NCI-H2227 (cell line): ENCODE data around the gene SLC16A10.

ENCODE experiments used
- DNase-seq: peaks from one replicate; lab custom pipeline; 2025; ENCODE audit not compliant: unreplicated experiment; lab: John Stamatoyannopoulos, UW

SLC16A10 gene

GRCh38 chr6:111256646-111257045, 169.3 kb downstream of the SLC16A10 start:
- no peak for DNase-seq

- DNase-seq, result no peak
Observed at GRCh38 chr6:111258010-111258409, 170.7 kb downstream of the SLC16A10 start.

DNA sequence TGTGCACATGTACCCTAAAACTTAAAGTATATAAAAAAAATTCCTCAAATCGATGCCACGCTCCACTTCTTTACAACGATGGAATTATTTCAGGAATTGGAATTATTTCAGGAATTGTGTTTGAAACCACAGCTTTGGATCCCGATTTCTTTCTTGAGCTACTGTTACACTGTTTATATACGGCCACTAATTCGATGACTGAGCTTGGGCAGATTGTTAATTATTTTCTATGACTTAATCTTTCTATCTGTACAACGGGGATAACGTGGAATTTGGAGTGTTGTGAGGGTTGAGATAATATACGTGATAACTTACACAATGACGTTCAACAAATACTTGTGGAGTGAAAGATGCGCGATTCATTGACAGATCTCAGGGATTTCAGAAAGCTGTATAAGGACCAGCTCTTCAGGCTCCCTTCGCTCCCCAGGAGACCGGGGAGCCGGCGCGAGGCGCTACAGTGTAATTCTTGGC, 171.3 kb downstream of the SLC16A10 start:
- DNase-seq, result no peak

GRCh38 chr6:111259089-111259831, 172.0 kb downstream of the SLC16A10 start:
- peak; percentile 98 for DNase-seq

- no peak for DNase-seq
Observed at GRCh38 chr6:111260570-111261298, 173.4 kb downstream of the SLC16A10 start.

DNA sequence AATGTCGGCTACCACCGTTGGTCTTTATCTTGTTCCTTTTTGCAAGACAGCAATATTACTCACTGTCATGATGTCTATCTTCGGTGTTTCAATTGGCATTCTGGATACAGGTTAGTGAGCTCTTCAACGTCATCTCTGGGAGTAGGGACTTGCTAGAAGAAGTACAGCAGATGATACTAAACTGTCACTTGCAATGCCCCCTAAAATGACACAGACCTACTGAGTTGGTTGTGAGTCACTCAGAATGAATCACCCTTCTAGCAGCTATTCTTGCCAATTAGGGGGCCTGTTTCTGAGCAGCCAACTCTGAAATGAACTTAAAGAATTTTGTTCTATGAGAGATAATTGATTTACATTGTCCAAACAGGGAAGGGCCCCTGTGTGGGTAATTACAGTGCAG, 176.5 kb downstream of the SLC16A10 start:
- no peak for DNase-seq

GRCh38 chr6:111265842-111266241, 178.5 kb downstream of the SLC16A10 start:
- no peak for DNase-seq

DNA sequence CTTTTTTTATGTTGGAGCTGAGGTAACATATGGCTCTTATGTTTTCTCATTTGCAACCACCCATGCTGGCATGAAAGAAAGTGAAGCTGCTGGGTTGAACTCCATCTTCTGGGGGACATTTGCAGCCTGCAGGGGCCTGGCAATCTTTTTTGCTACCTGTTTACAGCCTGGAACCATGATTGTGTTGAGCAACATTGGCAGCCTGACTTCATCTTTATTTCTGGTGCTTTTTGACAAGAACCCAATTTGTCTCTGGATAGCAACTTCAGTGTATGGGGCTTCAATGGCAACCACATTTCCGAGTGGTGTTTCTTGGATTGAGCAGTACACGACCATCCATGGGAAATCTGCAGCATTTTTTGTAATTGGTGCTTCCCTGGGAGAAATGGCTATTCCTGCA, 179.0 kb downstream of the SLC16A10 start:
- DNase-seq, result no peak

- DNase-seq, result no peak
Observed at GRCh38 chr6:111267764-111268333, 180.5 kb downstream of the SLC16A10 start.

DNA sequence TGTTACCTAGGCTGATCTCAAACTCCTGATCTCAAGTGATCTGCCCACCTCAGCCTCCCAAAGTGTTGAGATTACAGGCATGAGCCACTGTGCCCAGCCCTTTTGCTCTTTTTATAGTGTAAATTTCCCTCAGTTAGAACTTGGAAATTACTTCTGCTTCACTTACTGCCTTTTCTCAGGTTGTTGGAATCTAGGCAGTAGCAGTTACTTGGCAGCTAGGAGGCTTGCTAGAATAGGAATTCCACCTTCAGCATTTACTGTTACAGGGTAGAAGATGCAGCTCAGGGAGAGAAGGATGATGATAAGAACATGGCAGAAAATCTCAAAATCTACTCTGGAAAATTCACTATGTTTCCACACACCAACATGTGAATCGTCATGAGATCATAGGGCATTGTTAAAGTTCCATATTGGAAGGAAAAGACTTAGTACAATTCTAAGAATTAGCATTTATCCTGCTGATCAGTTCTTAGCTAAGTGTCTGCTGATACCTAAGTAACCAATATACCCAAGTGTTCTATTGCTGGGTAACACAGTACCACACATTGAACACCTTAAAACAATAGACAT, 182.2 kb downstream of the SLC16A10 start:
- no peak for DNase-seq

DNA sequence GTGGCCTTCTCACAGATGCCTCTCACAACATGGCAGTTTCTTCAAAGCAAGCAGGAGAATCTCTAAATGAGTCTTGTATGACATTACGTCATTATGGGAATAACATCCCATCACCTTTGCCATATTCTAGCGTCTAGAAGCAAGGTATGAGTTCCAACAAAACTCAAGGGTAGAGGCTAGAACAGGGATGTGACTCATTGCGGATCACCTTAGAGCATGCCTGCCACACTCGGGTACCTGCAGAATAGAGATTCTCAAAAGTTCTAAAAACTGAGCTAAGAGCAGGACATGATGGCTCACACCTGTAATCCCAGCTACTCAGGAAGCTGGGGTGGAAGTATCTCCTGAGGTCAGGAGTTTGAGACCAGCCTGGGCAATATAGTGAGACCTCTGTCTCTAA, 182.8 kb downstream of the SLC16A10 start:
- no peak for DNase-seq

DNA sequence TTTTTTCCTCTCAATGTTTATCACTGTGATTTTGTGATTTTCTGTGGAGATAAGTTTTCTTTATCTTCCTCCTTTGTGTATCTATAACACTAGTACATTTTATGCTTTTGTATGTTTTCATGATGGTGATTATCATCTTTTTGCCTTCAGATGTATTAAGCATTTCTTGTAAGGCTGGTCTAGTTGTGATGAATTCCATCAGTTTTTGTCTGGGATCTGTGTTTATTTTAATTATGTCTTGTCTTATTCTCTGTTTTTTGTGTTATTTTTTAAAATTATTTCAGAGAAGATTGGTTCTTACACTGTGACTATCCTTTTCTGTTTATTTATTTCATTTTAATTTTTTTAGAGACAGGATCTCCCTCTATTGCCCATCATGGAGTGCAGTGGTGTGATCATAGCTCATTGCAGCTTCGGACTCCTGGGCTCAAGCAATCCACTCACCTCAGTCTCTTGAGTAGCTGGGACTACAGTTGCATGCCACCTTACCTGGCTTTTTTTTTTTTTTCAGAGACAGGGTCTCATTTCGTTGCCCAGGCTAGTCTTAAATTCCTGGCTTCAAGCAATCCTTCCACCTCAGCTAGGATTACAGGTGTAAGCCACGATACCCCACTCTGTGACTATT, 187.4 kb downstream of the SLC16A10 start:
- no peak for DNase-seq

DNA sequence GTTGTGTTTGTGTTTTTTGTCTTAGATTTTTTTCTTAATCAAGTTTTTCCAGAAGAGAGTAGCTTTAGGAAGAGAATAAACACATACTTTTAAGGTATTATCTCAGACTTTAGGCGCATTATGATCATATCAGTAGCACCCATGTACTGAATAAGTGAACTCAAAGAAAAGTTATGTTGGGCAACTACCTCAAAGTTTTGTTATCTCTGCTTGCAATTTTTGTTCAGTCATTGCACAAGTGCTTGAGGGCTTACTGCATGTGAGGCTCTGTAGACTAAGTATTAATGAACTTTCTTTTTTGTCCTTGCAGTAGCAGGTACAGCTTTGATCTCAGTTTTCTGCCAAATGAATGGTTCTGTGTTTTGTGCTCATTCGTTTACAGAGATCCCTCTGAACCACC, 189.0 kb downstream of the SLC16A10 start:
- DNase-seq, result no peak

- DNase-seq, result no peak
Observed at GRCh38 chr6:111276736-111277135, 189.4 kb downstream of the SLC16A10 start.

GRCh38 chr6:111277819-111278218, 190.5 kb downstream of the SLC16A10 start:
- no peak for DNase-seq

- DNase-seq, result no peak
Observed at GRCh38 chr6:111278731-111279130, 191.4 kb downstream of the SLC16A10 start.

GRCh38 chr6:111280445-111280955, 193.2 kb downstream of the SLC16A10 start:
- DNase-seq, result no peak
